Measurements from ENCODE around the gene GATA6. TPM values are rescaled to one million over a fixed set of nuclear protein-coding genes. Genes with fewer than 3 reads are reported as not detected.
A peak's percentile ranks its signal among the peaks of the same experiment; 100 is the strongest.
"Not testable (repeated sequence)": the region's sequence is repeated elsewhere in the genome, so short reads cannot be mapped to it uniquely, and the experiment has no call there.

The GATA6 gene
- total and polyA plus RNA-seq, 9 donors: 30.2 to 221 (median 129) TPM

GRCh38 chr18:22219568-22220355 is 50.4 kb downstream of the GATA6 start:
- H3K4me1 ChIP-seq (ENCODE audit: insufficient read depth): no peaks in the 10 kb centered on the region
- WGBS, 3 donors: 51 to 61% (median 54%) methylated on average over 11 of the region's 11 CpGs

GRCh38 chr18:22220585-22220984 is 51.2 kb downstream of the GATA6 start:
- H3K27ac ChIP-seq; H3K27me3 ChIP-seq; intact Hi-C loops (cut with DNase I); H3K4me3 ChIP-seq; H3K36me3 ChIP-seq; H3K4me1 ChIP-seq (ENCODE audit: insufficient read depth); DNase-seq; H3K9me3 ChIP-seq: not testable (repeated sequence)

More at GRCh38 chr18:22219568-22220355, 50.4 kb downstream of the GATA6 start:
- intact Hi-C loops (cut with DNase I): loop anchor here in 2 of 4 donors (10.0 kb wide), 2 partner anchors 55 to 125 kb away; no protein-coding TSS in a partner anchor
- no peaks in the 10 kb centered on the region for H3K27me3 ChIP-seq
- DNase-seq: no peak
- H3K36me3 ChIP-seq: no peaks in the 10 kb centered on the region
- no peaks in the 10 kb centered on the region for H3K9me3 ChIP-seq
- H3K4me3 ChIP-seq: no peak overlapping the region
- TF ChIP-seq EP300 (IDR thresholded peaks at IDR 0.05) (no peak), POLR2A (IDR thresholded peaks at IDR 0.05) (no peak), CTCF (IDR thresholded peaks at IDR 0.05) (no peak)
- no peak overlapping the region for H3K27ac ChIP-seq

- intact Hi-C loops (cut with DNase I): no loop called here
- Histone ChIP-seq H3K36me3 (no peaks in the 10 kb centered on the region), H3K9me3 (no peaks in the 10 kb centered on the region), H3K27ac (no peak overlapping the region), H3K4me3 (no peak overlapping the region), H3K27me3 (no peaks in the 10 kb centered on the region), H3K4me1 (ENCODE audit: insufficient read depth) (no peaks in the 10 kb centered on the region)
- WGBS, 3 donors: 70 to 77% (median 71%) methylated on average over 3 of the region's 3 CpGs
- no peak for TF ChIP-seq EP300 (IDR thresholded peaks at IDR 0.05)
- TF ChIP-seq CTCF (IDR thresholded peaks at IDR 0.05): no peak
- TF ChIP-seq POLR2A (IDR thresholded peaks at IDR 0.05): no peak
- no peak for DNase-seq
Measured at GRCh38 chr18:22221350-22221749, 52.0 kb downstream of the GATA6 start.

GRCh38 chr18:22223254-22223964 is 54.0 kb downstream of the GATA6 start:
- H3K4me1 ChIP-seq (ENCODE audit: insufficient read depth): no peaks in the 10 kb centered on the region
- H3K27ac ChIP-seq: no peak overlapping the region
- H3K9me3 ChIP-seq: no peaks in the 10 kb centered on the region
- 69 to 81% (median 75%) methylated on average over 13 of the region's 13 CpGs for WGBS, 3 donors
- DNase-seq: peak in 4 of 5 donors; percentile 42 to 62 (median 53)
- intact Hi-C loops (cut with DNase I): no loop called here
- TF ChIP-seq EP300 (IDR thresholded peaks at IDR 0.05) (no peak), CTCF (IDR thresholded peaks at IDR 0.05) (no peak)
- H3K4me3 ChIP-seq: no peak overlapping the region
- no peaks in the 10 kb centered on the region for H3K27me3 ChIP-seq
- H3K36me3 ChIP-seq: no peaks in the 10 kb centered on the region

DNA sequence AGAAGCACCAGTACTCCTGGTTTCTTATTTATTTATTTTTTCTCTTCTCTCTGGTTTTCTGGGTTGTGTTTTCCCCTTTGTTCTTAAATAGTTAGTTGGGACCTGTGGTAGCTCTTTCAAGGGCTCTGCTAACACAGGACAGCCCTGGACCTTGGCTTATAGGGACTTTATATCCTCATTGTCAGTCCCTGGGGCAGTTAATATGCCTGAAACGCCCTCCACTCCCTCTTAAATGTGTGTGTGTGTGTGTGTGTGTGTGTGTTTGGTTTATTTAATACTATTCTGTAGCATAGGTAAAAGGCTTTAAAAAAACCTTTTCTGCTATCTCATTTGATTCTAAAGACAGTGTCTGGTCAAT is 54.6 kb downstream of the GATA6 start:
- H3K27me3 ChIP-seq: no peaks in the 10 kb centered on the region
- H3K27ac ChIP-seq: no peak overlapping the region
- no peaks in the 10 kb centered on the region for H3K4me1 ChIP-seq (ENCODE audit: insufficient read depth)
- H3K4me3 ChIP-seq: no peak overlapping the region
- TF ChIP-seq EP300 (IDR thresholded peaks at IDR 0.05): no peak
- TF ChIP-seq CTCF (IDR thresholded peaks at IDR 0.05): no peak
- TF ChIP-seq POLR2A (IDR thresholded peaks at IDR 0.05): no peak
- no peak for DNase-seq
- intact Hi-C loops (cut with DNase I): no loop called here
- WGBS, 3 donors: 85 to 96% (median 85%) methylated on average over 1 of the region's 1 CpG
- no peaks in the 10 kb centered on the region for H3K9me3 ChIP-seq
- no peaks in the 10 kb centered on the region for H3K36me3 ChIP-seq

All from ovary (tissue), 9 donors.